Endothelial cell of umbilical vein (primary cell): ENCODE results near the gene RCOR3. TPM values are rescaled to one million over a fixed set of nuclear protein-coding genes. Genes with fewer than 3 reads are reported as not detected.

Experiments used
- BruUV-seq: library from RNA; stranded (reverse); fragments of 400-500 nt; replicated peaks from 2 replicates; lab custom pipeline; 2021; lab: Mats Ljungman, UMichigan
- CTCF ChIA-PET: fragments of 300-600, 350-600 bp; sonication (Branson Sonifier 250); formaldehyde crosslinking; loops from one replicate; lab custom pipeline; 2021; ENCODE audit warnings: antibody characterized with exemption, inconsistent platforms; lab: Charles Lee
- POLR2A ChIA-PET: fragments of 300-600, 350-600 bp; sonication (Branson Sonifier 250); formaldehyde crosslinking; loops from one replicate; lab custom pipeline; 2021; ENCODE audit warnings: antibody characterized with exemption, inconsistent platforms; lab: Charles Lee
- DNase-seq: peaks from one replicate; pipeline ENCODE4 v3.0.0-alpha.2; 2011; ENCODE audit warnings: low read depth, low spot score
- FAIRE-seq: peaks from 2 replicates; lab custom pipeline; 2011; peaks lifted over from hg19 to GRCh38; lab: Jason Lieb, UNC
- H2AFZ ChIP-seq: 2 replicates; pipeline ENCODE4 v1.6.0; 2012; ENCODE audit warnings: low read depth, low read length, control low read depth, inconsistent platforms
- H3K27ac ChIP-seq: 2 replicates; pipeline ENCODE4 v1.5.1; 2011; ENCODE audit warnings: low read depth, mild to moderate bottlenecking, control low read depth, low read length, moderate library complexity; ENCODE audit not compliant: insufficient read depth
- H3K27me3 ChIP-seq, 2 experiments: 2 replicates each; pipeline versions ENCODE4 v1.6.0 to v1.6.1; 2011; ENCODE audit warnings: low read length in 2 of 2, mixed read lengths in 1 of 2; ENCODE audit not compliant: control insufficient read depth in 2 of 2, insufficient read depth in 2 of 2
- H3K36me3 ChIP-seq, 2 experiments: 2 replicates in 1 of 2; 3 replicates in 1 of 2; pipeline ENCODE4 v1.5.1; 2011; ENCODE audit warnings: low read length in 2 of 2, mild to moderate bottlenecking in 1 of 2, moderate library complexity in 1 of 2; ENCODE audit not compliant: control insufficient read depth in 2 of 2, insufficient read depth in 2 of 2; ENCODE audit errors: extremely low read depth in 1 of 2
- H3K4me1 ChIP-seq: 3 replicates; pipeline ENCODE4 v1.5.1; 2011; ENCODE audit warnings: mild to moderate bottlenecking, low read length; ENCODE audit not compliant: control insufficient read depth, insufficient read depth; ENCODE audit errors: extremely low read depth
- H3K4me2 ChIP-seq: 2 replicates; pipeline ENCODE4 v1.6.1; 2011; ENCODE audit warnings: low read length, control low read depth, mixed read lengths; ENCODE audit not compliant: insufficient read depth
- H3K4me3 ChIP-seq, 3 experiments: fragments of 200-600 bp in 1 of 3; sonication (generic), shearing (Covaris generic) in 1 of 3; replicated peaks in 1 of 3; 2 replicates each; pipeline ENCODE4 v1.5.1; 2011 to 2016; ENCODE audit warnings: control low read depth in 3 of 3, low read length in 3 of 3, mild to moderate bottlenecking in 2 of 3, inconsistent platforms in 1 of 3, low read depth in 1 of 3, moderate library complexity in 1 of 3; ENCODE audit not compliant: insufficient read depth in 1 of 3
- H3K79me2 ChIP-seq: 2 replicates; pipeline ENCODE4 v1.6.0; 2012; ENCODE audit warnings: low read length, inconsistent platforms; ENCODE audit not compliant: control insufficient read depth, insufficient read depth
- H3K9ac ChIP-seq: replicated peaks from 2 replicates; pipeline ENCODE3; 2011; ENCODE audit warnings: low read length, control low read depth; ENCODE audit not compliant: insufficient read depth; ENCODE audit errors: extremely low read depth
- H3K9me1 ChIP-seq: replicated peaks from 3 replicates; pipeline ENCODE4 v1.6.0; 2011; ENCODE audit warnings: mild to moderate bottlenecking, low read length; ENCODE audit not compliant: control insufficient read depth, insufficient read depth; ENCODE audit errors: extremely low read depth
- H3K9me3 ChIP-seq: replicated peaks from 2 replicates; pipeline ENCODE4 v1.5.1; 2012; ENCODE audit warnings: low read length, inconsistent platforms; ENCODE audit not compliant: control insufficient read depth, insufficient read depth
- H4K20me1 ChIP-seq: replicated peaks from 2 replicates; pipeline ENCODE3; 2011; ENCODE audit warnings: mild to moderate bottlenecking, low read length; ENCODE audit not compliant: control insufficient read depth, insufficient read depth; ENCODE audit errors: extremely low read depth
- CTCF ChIP-seq, 2 donors: IDR thresholded peaks; 1 replicate in 1 of 2; 2 replicates in 1 of 2; pipeline ENCODE4 v1.5.1; 2011; ENCODE audit warnings: low read length in 2 of 2, mild to moderate bottlenecking in 2 of 2, moderate library complexity in 2 of 2, control low read depth in 1 of 2, inconsistent platforms in 1 of 2, low read depth in 1 of 2; ENCODE audit not compliant: insufficient read depth in 1 of 2; ENCODE audit errors: extremely low read depth in 1 of 2
- EZH2 ChIP-seq: IDR thresholded peaks from 2 replicates; pipeline ENCODE4 v1.6.1; 2012; ENCODE audit warnings: borderline replicate concordance, low read depth, mild to moderate bottlenecking, moderate library complexity, low read length, inconsistent platforms; ENCODE audit not compliant: severe bottlenecking
- FOS ChIP-seq: IDR thresholded peaks from 2 replicates; pipeline ENCODE4 v1.6.1; 2011; ENCODE audit warnings: mild to moderate bottlenecking, low read length, moderate library complexity, borderline replicate concordance; ENCODE audit not compliant: insufficient read depth
- GATA2 ChIP-seq: IDR thresholded peaks from 2 replicates; pipeline ENCODE4 v1.7.0; 2011; ENCODE audit warnings: low read depth, mild to moderate bottlenecking, moderate library complexity, mixed read lengths, low read length; ENCODE audit not compliant: insufficient read length, insufficient read depth
- JUN ChIP-seq: IDR thresholded peaks from 2 replicates; pipeline ENCODE4 v1.6.1; 2011; ENCODE audit warnings: borderline replicate concordance, low read depth; ENCODE audit not compliant: insufficient read length, insufficient read depth
- MAX ChIP-seq: IDR thresholded peaks from 2 replicates; pipeline ENCODE4 v1.6.1; 2011; ENCODE audit not compliant: insufficient read depth, insufficient read length
- MYC ChIP-seq: IDR thresholded peaks from one replicate; pipeline ENCODE4 v1.6.1; 2011; ENCODE audit warnings: mild to moderate bottlenecking, low read depth, low read length
- POLR2A ChIP-seq: IDR thresholded peaks from 2 replicates; pipeline ENCODE4 v1.6.1; 2012; ENCODE audit warnings: low read depth, mild to moderate bottlenecking, control low read depth, low read length
- POLR2AphosphoS5 ChIP-seq: IDR thresholded peaks from 2 replicates; pipeline ENCODE4 v1.6.1; 2012; ENCODE audit warnings: low read depth, mild to moderate bottlenecking, control low read depth, low read length, moderate library complexity; ENCODE audit not compliant: insufficient read depth
- dilution Hi-C: fragments of 300-500 bp; cut with MboI; formaldehyde crosslinking; loops from one replicate; pipeline ENCODE4 v1.15.0; 2019; ENCODE audit warnings: low sequenced_read_pairs; ENCODE audit not compliant: extremely low pct_ligation_motif_present
- intact Hi-C: fragments of 100-400 bp; cut with micrococcal nuclease; formaldehyde crosslinking; loops from one replicate; pipeline ENCODE4 v1.10.0; 2022
- polyA plus RNA-seq, 4 experiments: library from polyadenylated mRNA; depleted of rRNA in 3 of 4; stranded (reverse) in 3 of 4; unstranded in 1 of 4; fragments of >200 nt; gene quantifications; 2 replicates each; pipeline versions ENCODE4 v1.2.1 to v1.2.3, GENCODE V29; 2011 to 2012; ENCODE audit warnings: missing spikeins in 1 of 4
- total RNA-seq: library from RNA; stranded (reverse); gene quantifications from 2 replicates; pipeline ENCODE4 v1.2.3, GENCODE V29; 2021

The RCOR3 gene
- total and polyA plus RNA-seq, 2 donors (not counting 3 experiments of a cell fraction or from before 2014, with no cell fraction given): 24.2 to 34.0 TPM

- H2AFZ ChIP-seq: no peak overlapping the region
- H3K9ac ChIP-seq: no peak overlapping the region
- H3K9me1 ChIP-seq: no peaks in the 10 kb centered on the region
- intact Hi-C loops: no loop called here
- H4K20me1 ChIP-seq: no peaks in the 10 kb centered on the region
- POLR2A ChIA-PET: no interaction called here
- CTCF ChIA-PET: no interaction called here
- H3K4me1 ChIP-seq: no peaks in the 10 kb centered on the region
- H3K36me3 ChIP-seq: peaks cover 1 to 2% of the 10 kb centered on the region in 2 experiments
- no peaks in the 10 kb centered on the region for H3K9me3 ChIP-seq
- H3K4me2 ChIP-seq: no peak overlapping the region
- no peaks in the 10 kb centered on the region for H3K27me3 ChIP-seq
- FAIRE-seq (no peak), DNase-seq (no peak)
- no peak overlapping the region for H3K4me3 ChIP-seq
- no TSS peak for BruUV-seq
- TF ChIP-seq EZH2 (no peak), FOS (no peak), JUN (no peak), GATA2 (no peak), POLR2A (no peak), MYC (no peak), MAX (no peak), POLR2AphosphoS5 (no peak)
- H3K79me2 ChIP-seq: no peaks in the 10 kb centered on the region
- dilution Hi-C loops: no loop called here
- no peak overlapping the region for H3K27ac ChIP-seq
Observed at GRCh38 chr1:211358685-211359084, 99.5 kb downstream of the RCOR3 start.

DNA sequence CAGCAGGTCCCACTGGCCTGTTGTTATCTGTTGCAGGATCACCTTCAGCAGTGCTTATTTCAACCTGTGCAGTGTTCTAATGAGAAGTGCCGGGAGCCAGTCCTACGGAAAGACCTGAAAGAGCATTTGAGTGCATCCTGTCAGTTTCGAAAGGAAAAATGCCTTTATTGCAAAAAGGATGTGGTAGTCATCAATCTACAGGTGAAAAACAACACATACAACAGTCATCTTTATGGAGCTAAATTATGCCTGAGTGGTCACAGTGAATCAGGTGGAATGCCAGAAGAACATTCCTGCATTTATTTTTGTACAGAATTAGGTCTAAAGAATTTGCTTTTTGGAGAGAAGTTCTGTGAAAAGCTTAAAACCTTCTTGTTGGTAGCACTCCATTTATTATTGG, 100.7 kb downstream of the RCOR3 start:
- Histone ChIP-seq H4K20me1 (no peaks in the 10 kb centered on the region), H3K4me1 (no peaks in the 10 kb centered on the region), H3K27ac (no peak overlapping the region), H3K4me3 (no peak overlapping the region), H3K36me3 (peaks cover 0 to 2% of the 10 kb centered on the region in 2 experiments), H3K9me1 (no peaks in the 10 kb centered on the region), H3K4me2 (no peak overlapping the region), H3K27me3 (no peaks in the 10 kb centered on the region), H3K9me3 (no peaks in the 10 kb centered on the region), H3K79me2 (no peaks in the 10 kb centered on the region), H2AFZ (no peak overlapping the region), H3K9ac (no peak overlapping the region)
- no peak for FAIRE-seq
- intact Hi-C loops (no loop called here), dilution Hi-C loops (no loop called here)
- CTCF ChIA-PET: interaction anchor here (1.0 kb wide), 1 partner anchor 8 kb away, joined by 3 read pairs; no protein-coding TSS in a partner anchor
- TF ChIP-seq POLR2A: no peak
- no peak for TF ChIP-seq FOS
- TF ChIP-seq CTCF (IDR thresholded peaks at IDR 0.05; ENCODE audit: extremely low read depth in 1 of 2, insufficient read depth in 1 of 2, low read depth in 1 of 2, low read length in 2 of 2): no peak
- TF ChIP-seq GATA2: no peak
- no peak for TF ChIP-seq POLR2AphosphoS5
- no peak for TF ChIP-seq MYC
- no peak for TF ChIP-seq EZH2
- no peak for TF ChIP-seq JUN
- no peak for TF ChIP-seq MAX
- peak; percentile 11 for DNase-seq
- POLR2A ChIA-PET: no interaction called here
- BruUV-seq: no TSS peak
